Activated T-helper 2 cell treated with anti-CD3 and anti-CD28 coated beads, Interferon-gamma antibody, Interleukin-2, Interleukin-4, amounts not matched to agents 10 μg/mL and 5 μg/mL and 100 μg/mL, durations not matched to agents 14 hours and 24 hours and 36 hours (primary cell): ENCODE measurements around the gene CAPN5. TPM values are rescaled to one million over a fixed set of nuclear protein-coding genes. Genes with fewer than 3 reads are reported as not detected.

Source experiments
- DNase-seq: peaks from one replicate; pipeline ENCODE4 v3.0.0; 2021; ENCODE audit warnings: low spot score
- H3K27ac Mint-ChIP-seq: one replicate; pipeline ENCODE4 v1.8.0; 2021; ENCODE audit warnings: mixed read lengths
- H3K27me3 Mint-ChIP-seq: one replicate; pipeline ENCODE4 v1.8.0; 2021; ENCODE audit warnings: low read depth, mixed read lengths
- H3K36me3 Mint-ChIP-seq: one replicate; pipeline ENCODE4 v1.8.0; 2021; ENCODE audit warnings: low read depth, mixed read lengths
- H3K4me1 Mint-ChIP-seq: one replicate; pipeline ENCODE4 v1.8.0; 2021; ENCODE audit warnings: low read depth, mixed read lengths
- H3K4me3 Mint-ChIP-seq: one replicate; pipeline ENCODE4 v1.8.0; 2021; ENCODE audit warnings: low read depth, mild to moderate bottlenecking, moderate library complexity, mixed read lengths
- H3K9me3 Mint-ChIP-seq: one replicate; pipeline ENCODE4 v1.8.0; 2021; ENCODE audit warnings: mixed read lengths
- intact Hi-C: fragments of 100-400 bp; cut with micrococcal nuclease; formaldehyde crosslinking; loops from one replicate; pipeline ENCODE4 v1.15.1; 2023
- total RNA-seq: library from RNA; stranded (reverse); gene quantifications from 2 replicates; pipeline ENCODE4 v1.2.3, GENCODE V29; 2022

CAPN5 gene
- total RNA-seq, 1 donor from 2014 or later = 0.55 TPM

- no peaks in the 10 kb centered on the region for H3K4me1 Mint-ChIP-seq
- DNase-seq = no peak
- no peak overlapping the region for H3K4me3 Mint-ChIP-seq
- peaks cover 2% of the 10 kb centered on the region for H3K27me3 Mint-ChIP-seq
- H3K36me3 Mint-ChIP-seq = no peaks in the 10 kb centered on the region
- H3K9me3 Mint-ChIP-seq = no peaks in the 10 kb centered on the region
- H3K27ac Mint-ChIP-seq = no peak overlapping the region
- intact Hi-C loops = no loop called here
Measured at GRCh38 chr11:77106759-77107158, 40.0 kb downstream of the CAPN5 start.

- Mint-ChIP-seq H3K9me3 (no peaks in the 10 kb centered on the region), H3K4me1 (no peaks in the 10 kb centered on the region), H3K4me3 (no peak overlapping the region), H3K27ac (no peak overlapping the region), H3K36me3 (no peaks in the 10 kb centered on the region), H3K27me3 (peaks cover 2% of the 10 kb centered on the region)
- no peak for DNase-seq
- intact Hi-C loops = no loop called here
Measured at GRCh38 chr11:77107950-77108349, 41.2 kb downstream of the CAPN5 start.

GRCh38 chr11:77108436-77108835 lies 41.7 kb downstream of the CAPN5 start:
- intact Hi-C loops = no loop called here
- Mint-ChIP-seq H3K27me3 (peaks cover 2% of the 10 kb centered on the region), H3K36me3 (no peaks in the 10 kb centered on the region), H3K9me3 (no peaks in the 10 kb centered on the region), H3K4me1 (peaks cover 3% of the 10 kb centered on the region), H3K27ac (no peak overlapping the region), H3K4me3 (no peak overlapping the region)
- no peak for DNase-seq

DNA sequence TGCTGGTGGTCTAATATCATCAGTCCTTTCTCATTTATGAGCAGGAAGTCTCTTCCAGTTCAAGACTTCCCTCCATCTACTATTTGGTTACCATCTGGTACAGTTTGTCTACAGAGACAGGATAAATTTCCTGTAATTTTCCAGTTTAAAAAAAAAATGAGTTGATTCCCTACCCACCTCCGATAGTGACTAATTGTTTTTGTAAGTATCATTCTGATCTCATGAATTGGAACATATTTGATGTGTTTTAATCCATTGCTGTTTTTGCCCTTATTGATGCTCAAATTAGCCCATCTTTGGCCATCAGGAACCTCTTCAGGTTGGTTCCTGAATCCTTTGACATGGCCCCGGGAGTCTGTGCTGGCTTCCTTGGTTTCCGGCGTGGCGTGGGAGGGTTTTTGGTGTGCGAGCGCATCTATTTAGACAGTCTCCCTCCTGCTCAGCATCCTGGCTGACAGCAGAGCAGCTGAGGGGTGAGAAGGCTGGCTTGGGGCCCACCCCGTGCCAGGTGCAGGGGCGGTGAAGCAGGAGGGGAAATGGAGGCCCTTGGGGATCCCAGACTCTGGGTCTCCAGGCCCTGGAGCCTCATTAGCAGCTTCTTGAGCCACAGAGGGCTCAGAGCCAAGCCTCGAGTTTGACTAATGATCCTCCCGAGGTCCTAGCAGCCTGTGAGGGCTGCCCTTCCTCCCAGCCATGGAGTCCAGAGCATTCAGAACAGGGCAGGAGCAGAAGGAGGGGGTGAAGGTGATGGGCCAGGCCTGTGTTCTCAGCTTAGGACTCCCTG lies 42.7 kb downstream of the CAPN5 start:
- H3K4me3 Mint-ChIP-seq = no peak overlapping the region
- peaks cover 2% of the 10 kb centered on the region for H3K27me3 Mint-ChIP-seq
- no peaks in the 10 kb centered on the region for H3K9me3 Mint-ChIP-seq
- H3K36me3 Mint-ChIP-seq = no peaks in the 10 kb centered on the region
- H3K27ac Mint-ChIP-seq = no peak overlapping the region
- no peak for DNase-seq
- intact Hi-C loops = no loop called here
- peaks cover 3% of the 10 kb centered on the region for H3K4me1 Mint-ChIP-seq

DNA sequence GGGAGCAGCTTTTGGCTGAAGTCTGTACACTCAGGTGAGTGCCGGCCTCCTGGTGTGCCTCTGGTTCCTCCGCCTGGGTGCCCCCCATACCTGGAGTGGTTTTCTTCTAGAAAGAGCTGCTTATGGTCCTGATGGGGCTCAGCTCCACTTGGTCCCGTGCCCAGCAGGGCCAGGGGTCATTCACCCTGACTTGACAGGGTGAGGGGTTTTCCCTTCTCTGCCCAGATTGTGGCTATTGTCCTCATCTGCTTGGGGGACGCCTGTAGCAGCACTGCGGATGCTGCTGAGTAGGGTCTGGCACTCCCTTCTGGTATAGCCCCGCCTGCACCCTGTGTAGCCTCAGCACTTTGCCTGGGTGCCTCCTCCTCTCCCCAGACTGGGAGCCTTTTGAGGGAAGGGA lies 44.1 kb downstream of the CAPN5 start:
- intact Hi-C loops = no loop called here
- peaks cover 3% of the 10 kb centered on the region for H3K4me1 Mint-ChIP-seq
- no peak overlapping the region for H3K27ac Mint-ChIP-seq
- no peak overlapping the region for H3K4me3 Mint-ChIP-seq
- no peak for DNase-seq
- no peaks in the 10 kb centered on the region for H3K36me3 Mint-ChIP-seq
- no peaks in the 10 kb centered on the region for H3K9me3 Mint-ChIP-seq
- H3K27me3 Mint-ChIP-seq = peaks cover 2% of the 10 kb centered on the region

GRCh38 chr11:77111277-77111676 lies 44.5 kb downstream of the CAPN5 start:
- Mint-ChIP-seq H3K9me3 (no peaks in the 10 kb centered on the region), H3K27ac (no peak overlapping the region), H3K27me3 (peaks cover 2% of the 10 kb centered on the region), H3K4me3 (no peak overlapping the region), H3K36me3 (no peaks in the 10 kb centered on the region), H3K4me1 (peaks cover 3% of the 10 kb centered on the region)
- DNase-seq = no peak
- intact Hi-C loops = no loop called here

- Mint-ChIP-seq H3K9me3 (no peaks in the 10 kb centered on the region), H3K27me3 (peaks cover 2% of the 10 kb centered on the region), H3K36me3 (no peaks in the 10 kb centered on the region), H3K4me3 (no peak overlapping the region), H3K27ac (no peak overlapping the region), H3K4me1 (peaks cover 3% of the 10 kb centered on the region)
- intact Hi-C loops = no loop called here
- no peak for DNase-seq
Measured at GRCh38 chr11:77111946-77112345, 45.2 kb downstream of the CAPN5 start.

GRCh38 chr11:77112641-77113381 lies 46.0 kb downstream of the CAPN5 start:
- H3K4me3 Mint-ChIP-seq = no peak overlapping the region
- H3K27ac Mint-ChIP-seq = no peak overlapping the region
- intact Hi-C loops = no loop called here
- no peaks in the 10 kb centered on the region for H3K9me3 Mint-ChIP-seq
- no peak for DNase-seq
- H3K27me3 Mint-ChIP-seq = peaks cover 2% of the 10 kb centered on the region
- H3K4me1 Mint-ChIP-seq = peaks cover 3% of the 10 kb centered on the region
- no peaks in the 10 kb centered on the region for H3K36me3 Mint-ChIP-seq

- H3K9me3 Mint-ChIP-seq = no peaks in the 10 kb centered on the region
- no peak overlapping the region for H3K27ac Mint-ChIP-seq
- peaks cover 2% of the 10 kb centered on the region for H3K27me3 Mint-ChIP-seq
- no peak overlapping the region for H3K4me3 Mint-ChIP-seq
- no peaks in the 10 kb centered on the region for H3K36me3 Mint-ChIP-seq
- no peak for DNase-seq
- intact Hi-C loops = no loop called here
- H3K4me1 Mint-ChIP-seq = peaks cover 3% of the 10 kb centered on the region
Measured at GRCh38 chr11:77113382-77114088, 46.8 kb downstream of the CAPN5 start.

DNA sequence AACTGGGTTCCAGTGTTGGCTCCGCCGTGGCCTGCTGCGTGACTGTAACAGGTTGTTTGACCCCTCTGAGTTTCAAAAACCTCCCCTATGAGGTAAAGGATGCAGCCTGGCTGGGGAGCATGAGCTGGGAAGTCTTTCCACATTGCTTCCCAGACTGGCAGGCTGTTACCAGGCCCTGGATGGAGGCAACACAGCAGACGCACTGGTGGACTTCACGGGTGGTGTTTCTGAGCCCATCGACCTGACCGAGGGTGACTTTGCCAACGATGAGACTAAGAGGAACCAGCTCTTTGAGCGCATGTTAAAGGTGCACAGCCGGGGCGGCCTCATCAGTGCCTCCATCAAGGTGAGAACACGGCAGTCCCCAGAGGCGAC lies 47.3 kb downstream of the CAPN5 start:
- Mint-ChIP-seq H3K27me3 (peaks cover 2% of the 10 kb centered on the region), H3K4me1 (peaks cover 3% of the 10 kb centered on the region), H3K36me3 (no peaks in the 10 kb centered on the region), H3K27ac (no peak overlapping the region), H3K9me3 (no peaks in the 10 kb centered on the region), H3K4me3 (no peak overlapping the region)
- intact Hi-C loops = no loop called here
- no peak for DNase-seq

GRCh38 chr11:77115181-77115611 lies 48.4 kb downstream of the CAPN5 start:
- no peaks in the 10 kb centered on the region for H3K9me3 Mint-ChIP-seq
- H3K4me1 Mint-ChIP-seq = peaks cover 3% of the 10 kb centered on the region
- no peak overlapping the region for H3K27ac Mint-ChIP-seq
- H3K4me3 Mint-ChIP-seq = no peak overlapping the region
- no peaks in the 10 kb centered on the region for H3K36me3 Mint-ChIP-seq
- H3K27me3 Mint-ChIP-seq = no peaks in the 10 kb centered on the region
- DNase-seq = no peak
- intact Hi-C loops = no loop called here

DNA sequence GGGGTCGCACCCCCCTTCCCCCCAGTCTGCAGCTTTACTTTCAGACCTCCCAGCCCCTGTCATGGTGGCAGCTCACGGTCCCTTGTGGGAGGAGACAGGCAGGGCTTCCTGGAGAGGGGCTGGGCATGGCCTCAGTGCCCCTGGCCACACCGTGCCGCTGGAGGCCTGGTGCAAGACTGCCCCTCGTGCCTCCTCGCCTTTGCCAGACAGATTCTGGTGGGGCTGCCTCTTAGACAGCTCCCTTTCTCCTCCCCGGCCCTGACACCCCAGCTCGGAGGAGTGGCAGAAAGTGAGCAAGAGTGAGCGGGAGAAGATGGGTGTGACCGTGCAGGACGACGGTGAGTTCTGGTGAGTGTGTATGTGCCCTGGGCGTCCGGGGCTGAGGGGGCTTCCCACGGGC lies 49.2 kb downstream of the CAPN5 start:
- Mint-ChIP-seq H3K4me1 (peaks cover 4% of the 10 kb centered on the region), H3K4me3 (no peak overlapping the region), H3K27ac (no peak overlapping the region), H3K9me3 (no peaks in the 10 kb centered on the region), H3K36me3 (no peaks in the 10 kb centered on the region), H3K27me3 (no peaks in the 10 kb centered on the region)
- DNase-seq = no peak
- intact Hi-C loops = no loop called here

DNA sequence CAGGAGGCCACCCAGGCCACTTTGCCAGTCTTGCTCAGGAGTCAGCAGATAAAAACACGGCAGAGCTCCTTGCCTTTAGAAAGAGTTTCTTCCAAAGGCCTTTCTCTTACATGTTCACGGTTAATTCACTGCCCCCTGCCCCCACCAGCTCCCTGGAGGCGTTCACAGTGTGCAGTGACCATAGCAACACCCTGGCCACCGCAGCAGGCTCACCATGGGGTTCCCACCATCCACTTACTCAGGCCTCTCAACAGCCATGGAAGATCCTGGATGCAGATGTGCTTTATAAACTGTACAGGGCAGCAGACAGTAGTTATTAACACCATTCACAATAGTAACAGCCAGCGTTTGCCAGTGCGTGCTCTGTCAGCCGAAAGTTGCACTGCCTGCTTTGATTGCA lies 50.7 kb downstream of the CAPN5 start:
- intact Hi-C loops = no loop called here

More for the DNA sequence above, 50.7 kb downstream of the CAPN5 start:
- peaks cover 5% of the 10 kb centered on the region for H3K4me1 Mint-ChIP-seq
- no peak overlapping the region for H3K27ac Mint-ChIP-seq
- no peaks in the 10 kb centered on the region for H3K27me3 Mint-ChIP-seq
- DNase-seq = no peak
- H3K9me3 Mint-ChIP-seq = no peaks in the 10 kb centered on the region
- H3K4me3 Mint-ChIP-seq = no peak overlapping the region
- no peaks in the 10 kb centered on the region for H3K36me3 Mint-ChIP-seq
